HT-29 (cell line): ENCODE results near the gene NIT2. TPM values are rescaled to one million over a fixed set of nuclear protein-coding genes. Genes with fewer than 3 reads are reported as not detected.
"Not testable (repeated sequence)": the region's sequence is repeated elsewhere in the genome, so short reads cannot be mapped to it uniquely, and the experiment has no call there.

ENCODE experiments used
- DNase-seq: peaks from one replicate; pipeline ENCODE4 v3.0.0-alpha.2; 2015; ENCODE audit warnings: low spot score
- total RNA-seq: library from RNA; depleted of rRNA; stranded (reverse); fragments of >200 nt; shearing (Covaris generic); gene quantifications from 2 replicates; pipeline ENCODE4 v1.2.3, GENCODE V29; 2014; rRNA removed

NIT2 gene, protein sequence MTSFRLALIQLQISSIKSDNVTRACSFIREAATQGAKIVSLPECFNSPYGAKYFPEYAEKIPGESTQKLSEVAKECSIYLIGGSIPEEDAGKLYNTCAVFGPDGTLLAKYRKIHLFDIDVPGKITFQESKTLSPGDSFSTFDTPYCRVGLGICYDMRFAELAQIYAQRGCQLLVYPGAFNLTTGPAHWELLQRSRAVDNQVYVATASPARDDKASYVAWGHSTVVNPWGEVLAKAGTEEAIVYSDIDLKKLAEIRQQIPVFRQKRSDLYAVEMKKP
- total RNA-seq, result 22.0 and 27.0 TPM in 2 replicates

GRCh38 chr3:100334488-100335351, at the start of gene NIT2:
Gene NIT2, plus strand, starts transcription at chr3:100334757. Its CDS starts 35 bp downstream, at chr3:100334792.
- DNase-seq, result peak; percentile 88

DNA sequence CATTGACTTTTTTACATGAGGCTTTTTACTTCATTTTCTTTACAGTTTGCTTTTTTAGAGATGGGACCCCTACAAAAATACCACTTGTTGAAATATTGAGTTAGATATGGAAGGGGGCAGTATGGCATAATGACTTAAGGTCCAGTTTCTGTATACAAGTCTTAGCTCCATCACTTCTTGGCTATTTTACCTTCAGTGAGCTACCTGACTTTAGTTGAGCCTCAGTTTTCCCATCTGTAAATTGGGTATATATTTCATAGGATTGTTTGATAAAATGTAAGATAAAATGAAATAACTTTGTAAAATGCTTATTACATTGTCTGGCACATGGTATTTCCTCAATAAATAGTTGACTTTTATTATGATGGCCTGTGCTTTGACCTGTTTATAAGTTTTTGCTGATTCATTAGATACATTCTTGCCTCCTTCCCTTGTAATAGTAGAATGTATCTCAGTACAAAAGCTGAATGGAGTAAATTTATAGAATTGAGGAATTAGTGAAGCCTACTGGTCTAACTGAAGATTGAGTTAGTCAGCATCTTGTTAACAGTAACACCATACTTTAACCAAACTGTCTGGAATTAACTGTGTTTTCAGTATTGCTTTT, 46.2 kb upstream of the NIT2 start:
- no peak for DNase-seq

DNA sequence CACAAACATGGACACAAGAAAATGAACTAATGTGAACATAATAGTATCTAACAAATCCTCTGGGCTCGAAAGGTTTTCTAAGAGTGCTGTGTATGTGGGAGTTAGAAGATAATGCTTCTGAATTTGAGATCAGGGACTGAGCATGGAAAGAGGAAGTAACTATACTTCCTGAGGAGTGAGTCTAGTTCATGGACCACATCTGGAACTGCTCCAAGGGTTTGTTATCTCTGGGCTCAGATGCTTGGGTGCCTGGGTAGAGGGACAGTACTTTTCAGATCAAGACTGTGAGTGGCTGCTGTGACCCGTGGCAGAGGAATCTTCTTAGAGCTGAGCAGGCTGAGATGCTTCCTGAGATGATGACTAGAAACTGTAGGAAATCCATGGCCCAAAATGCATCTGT, 45.2 kb upstream of the NIT2 start:
- no peak for DNase-seq

GRCh38 chr3:100295089-100295488, 39.5 kb upstream of the NIT2 start:
- DNase-seq, result no peak

DNA sequence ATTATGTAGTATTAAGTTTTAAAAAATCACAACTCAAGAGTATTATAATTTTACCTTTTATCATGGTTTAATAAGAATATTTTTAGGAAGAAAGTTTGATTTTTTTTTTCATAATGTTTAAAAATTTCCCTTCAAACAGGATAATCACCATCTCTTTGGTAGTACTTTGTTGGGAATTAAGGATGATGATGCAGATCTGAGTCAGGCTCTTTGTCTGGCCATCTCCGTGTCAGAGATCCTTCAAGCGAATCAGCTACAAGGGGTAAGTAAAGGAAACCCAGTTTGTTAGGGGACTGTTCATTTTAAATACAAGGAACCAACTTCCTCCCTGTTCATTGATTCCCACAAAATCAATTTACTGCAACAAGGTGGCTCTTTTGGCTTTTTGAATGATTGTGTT, 36.8 kb upstream of the NIT2 start:
- DNase-seq, result no peak

GRCh38 chr3:100299016-100299415, 35.5 kb upstream of the NIT2 start:
- no peak for DNase-seq

GRCh38 chr3:100306695-100307094, 27.9 kb upstream of the NIT2 start:
- no peak for DNase-seq

GRCh38 chr3:100310355-100310965, 24.1 kb upstream of the NIT2 start:
- no peak for DNase-seq

- no peak for DNase-seq
These were observed 23.5 kb upstream of the NIT2 start for GRCh38 chr3:100311011-100311410.

- peak; percentile 80 for DNase-seq
These were observed 17.9 kb upstream of the NIT2 start for GRCh38 chr3:100316641-100317069.

DNA sequence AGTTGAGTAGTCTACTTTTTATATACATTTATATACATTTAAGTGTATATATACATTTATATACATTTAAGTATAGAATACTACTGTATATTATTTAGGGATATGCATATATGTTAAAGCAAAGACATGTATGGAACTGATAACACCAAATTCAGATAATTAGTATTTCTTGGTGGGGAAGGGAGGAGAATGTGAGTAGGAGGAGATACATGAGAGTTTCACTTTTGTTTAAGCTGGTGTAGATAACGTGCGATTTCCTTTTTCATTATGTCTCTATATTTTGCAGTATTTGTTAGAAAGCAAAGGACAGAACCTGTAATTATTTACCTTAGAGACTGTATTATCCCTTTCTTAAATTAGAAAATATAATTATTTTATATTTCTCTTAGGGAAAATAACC, 16.6 kb upstream of the NIT2 start:
- no peak for DNase-seq

DNA sequence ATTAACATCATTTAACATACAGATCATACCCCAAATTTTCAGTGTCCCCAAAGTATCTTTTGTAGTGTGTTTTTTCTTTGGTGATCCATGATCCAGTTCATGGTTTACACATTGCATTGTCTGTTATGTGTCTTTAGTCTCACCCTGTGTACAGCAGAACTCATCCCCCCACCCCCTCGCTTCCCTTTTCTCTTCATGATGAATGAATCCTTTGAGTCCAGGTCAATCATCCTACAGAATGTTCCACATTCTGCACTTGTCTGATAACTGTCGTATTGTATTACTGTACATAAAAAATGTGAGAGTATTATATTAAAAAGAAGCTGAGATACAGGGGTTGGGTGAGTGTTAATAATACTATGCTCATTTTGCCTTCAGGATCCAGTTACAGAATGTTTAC, 14.6 kb upstream of the NIT2 start:
- no peak for DNase-seq

DNA sequence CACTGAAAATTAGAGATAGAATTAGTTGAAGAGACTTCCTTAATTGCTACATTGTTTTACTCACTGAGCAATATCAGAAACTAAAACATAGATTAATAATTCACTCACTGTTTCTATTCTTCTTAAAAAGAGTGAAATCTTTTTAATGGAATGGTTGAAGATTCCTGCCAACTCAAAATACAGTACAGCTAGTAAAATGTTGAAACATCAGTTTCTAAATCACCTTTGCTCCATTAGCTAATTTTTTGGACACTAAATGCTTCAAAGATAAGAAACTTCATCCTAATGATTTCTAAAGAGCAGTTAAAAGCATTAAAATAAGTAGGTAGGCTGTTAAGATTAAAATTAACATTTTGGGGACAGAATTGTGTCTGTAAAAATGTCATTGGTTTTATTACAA, 10.5 kb upstream of the NIT2 start:
- no peak for DNase-seq

- no peak for DNase-seq
These were observed 8.7 kb upstream of the NIT2 start for GRCh38 chr3:100325827-100326226.

GRCh38 chr3:100327377-100327776, 7.2 kb upstream of the NIT2 start:
- DNase-seq, result not testable (repeated sequence)

DNA sequence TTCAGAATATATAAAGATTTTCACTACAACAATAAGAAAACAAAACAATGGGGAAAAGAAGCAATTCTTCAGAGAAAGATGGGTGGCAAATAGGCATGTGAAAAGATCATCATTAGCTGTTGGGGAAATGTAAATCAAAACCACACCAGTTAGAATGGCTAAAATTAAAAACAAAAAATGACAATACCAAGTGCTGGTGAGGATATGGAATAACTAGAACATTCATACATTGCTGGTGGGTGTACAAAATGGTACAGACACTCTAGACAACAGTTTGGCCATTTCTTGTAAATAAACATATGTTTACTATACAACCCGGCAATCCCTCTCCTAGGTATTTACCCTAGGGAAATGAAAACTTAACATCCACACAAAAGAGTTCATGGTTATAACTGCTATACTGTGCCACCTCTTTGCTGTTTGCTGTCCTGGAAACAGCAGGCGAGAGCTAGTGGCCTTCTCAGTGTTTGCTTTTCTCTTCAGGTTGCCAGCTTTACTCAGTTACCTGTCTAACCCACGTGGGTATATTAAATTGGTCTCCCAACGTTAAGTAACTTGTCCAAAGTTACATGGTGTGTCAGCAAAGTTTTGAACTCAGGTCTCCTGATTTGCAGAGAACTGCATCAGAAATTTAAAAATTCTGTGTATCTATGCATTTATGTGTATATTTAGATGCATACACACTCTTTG, 4.6 kb upstream of the NIT2 start:
- no peak for DNase-seq

GRCh38 chr3:100330651-100331050, 3.9 kb upstream of the NIT2 start:
- DNase-seq, result no peak

GRCh38 chr3:100331660-100332059, 2.9 kb upstream of the NIT2 start:
- DNase-seq, result no peak

DNA sequence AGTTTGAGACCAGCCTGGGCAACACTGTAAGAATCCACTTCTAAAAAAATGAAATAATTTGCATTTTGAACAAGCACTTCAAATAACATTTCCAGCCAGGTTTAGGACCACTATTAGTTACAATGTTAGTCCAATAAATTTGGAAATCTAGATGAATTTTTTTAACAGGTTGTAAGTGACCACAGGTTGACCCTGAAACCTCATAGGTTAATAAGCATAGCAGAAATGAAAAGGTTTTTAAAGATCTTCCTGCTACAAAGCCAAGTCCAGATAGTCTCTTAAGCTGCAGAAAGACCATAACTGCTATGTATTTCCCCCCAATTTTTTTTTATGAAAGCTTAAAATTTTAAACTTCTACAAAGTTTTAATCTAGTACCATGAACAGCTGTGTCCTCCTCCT, 1.5 kb upstream of the NIT2 start:
- no peak for DNase-seq

DNA sequence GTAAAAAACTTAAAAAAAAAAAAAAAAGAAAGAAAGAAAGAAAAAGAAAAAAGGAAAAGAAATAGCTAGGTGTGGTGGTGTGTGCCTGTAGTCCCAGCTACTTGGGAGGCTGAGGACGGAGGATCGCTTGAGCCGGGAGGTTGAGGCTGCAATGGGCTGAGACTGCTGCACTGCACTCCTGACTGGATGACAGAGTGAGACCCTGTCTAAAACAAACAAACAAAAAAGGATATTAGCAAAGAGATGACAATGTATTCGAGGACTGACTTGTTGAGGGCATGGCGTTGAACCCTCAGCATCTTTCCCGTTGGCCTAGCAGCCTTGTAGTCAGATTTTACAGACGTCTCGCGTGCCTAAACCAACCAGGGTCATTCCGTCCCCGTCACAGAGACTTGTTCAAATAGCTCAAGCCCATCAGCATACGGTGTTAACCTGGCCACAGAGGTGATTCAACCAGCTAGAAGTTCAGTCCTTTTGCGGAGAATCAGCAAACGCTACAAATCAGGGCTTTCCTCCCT, 528 bp upstream of the NIT2 start:
- no peak for DNase-seq

DNA sequence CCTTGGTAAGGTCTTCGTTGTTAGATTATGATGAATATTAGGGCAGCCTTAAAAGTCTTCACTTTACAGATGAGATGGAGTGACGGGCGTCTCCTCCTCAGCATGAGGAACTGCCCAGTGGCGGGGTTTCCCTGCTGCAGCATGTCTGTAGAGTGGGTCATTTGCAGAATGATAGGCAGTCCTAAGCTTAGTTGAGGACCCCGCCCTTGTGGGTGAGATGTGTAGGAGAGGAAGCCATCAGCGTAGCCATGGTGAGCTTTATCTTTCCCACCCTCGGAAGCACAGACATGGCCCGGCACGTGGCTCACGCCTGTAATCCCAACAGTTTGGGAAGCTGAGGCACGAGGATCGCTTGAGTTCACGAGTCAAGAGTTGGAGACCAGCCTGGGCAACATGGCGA, 877 bp downstream of the NIT2 start:
- DNase-seq, result peak; percentile 37
